ENCODE data around the gene GNAQ.
A peak's percentile ranks its signal among the peaks of the same experiment; 100 is the strongest.

Gene GNAQ

DNA sequence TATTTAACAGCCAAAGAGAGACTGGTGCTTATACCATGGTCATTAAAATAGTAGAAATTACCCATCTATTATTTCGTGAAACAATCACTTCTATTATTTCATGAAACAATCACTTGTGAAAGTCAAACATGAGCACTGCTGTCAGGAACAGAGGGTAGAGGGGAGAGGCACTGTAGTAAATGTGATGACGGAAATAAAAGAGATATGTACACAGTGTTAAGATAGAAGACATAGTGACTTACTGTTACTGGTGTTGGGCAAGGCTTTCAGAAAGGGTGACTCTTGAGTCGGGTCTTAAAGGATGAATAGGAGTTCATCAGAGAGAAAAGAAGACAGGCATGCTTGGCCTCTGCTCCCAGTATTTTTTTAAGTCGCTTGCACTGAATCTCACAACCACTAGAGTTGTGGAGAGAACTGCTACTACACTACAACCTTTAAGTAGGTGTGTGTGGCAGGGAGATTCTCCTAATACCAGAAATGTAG lies 220.9 kb downstream of the GNAQ start:
- no peak for DNase-seq
- in situ Hi-C loops (cut with MboI; ENCODE audit: low pct_unique_long_range_greater_than_20kb, low sequenced_read_pairs), result no loop called here

DNA sequence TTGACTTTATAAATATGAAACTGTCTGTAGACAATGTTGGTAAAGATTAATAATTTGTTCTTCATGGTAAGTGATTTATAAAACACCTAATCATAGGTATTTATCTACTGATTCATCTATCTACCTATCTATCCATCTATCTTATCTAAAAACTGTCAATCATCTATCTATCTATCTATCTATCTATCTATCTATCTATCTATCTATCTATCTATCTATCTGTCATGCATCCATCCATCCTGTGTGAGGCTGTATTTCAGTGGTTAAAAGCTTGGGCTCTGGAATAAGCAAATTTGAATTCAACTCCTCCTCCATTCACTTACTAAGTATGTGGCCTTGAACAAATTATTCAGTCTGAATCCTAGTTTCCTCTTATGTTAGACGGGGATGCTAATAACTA lies 221.6 kb downstream of the GNAQ start:
- no peak for DNase-seq
- in situ Hi-C loops (cut with MboI; ENCODE audit: low pct_unique_long_range_greater_than_20kb, low sequenced_read_pairs), result no loop called here

DNA sequence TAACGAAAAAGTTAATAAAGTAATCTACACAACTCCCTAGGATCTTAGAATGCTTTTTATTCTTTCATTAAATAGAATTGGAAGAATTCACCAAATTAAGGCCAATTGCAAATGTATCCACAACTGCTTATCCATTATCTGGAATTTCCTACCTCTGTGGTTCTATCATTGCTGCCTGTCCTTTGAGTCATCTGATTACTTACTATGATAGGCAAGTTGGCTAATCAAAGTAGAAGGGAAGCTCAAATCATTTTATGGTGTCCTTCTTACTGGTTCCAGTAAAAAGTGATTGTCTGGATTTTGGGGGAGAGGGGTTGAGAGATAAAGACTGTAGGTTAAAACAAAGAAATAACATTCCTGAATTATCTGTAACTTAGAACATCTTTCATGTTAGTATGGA lies 222.1 kb downstream of the GNAQ start:
- no peak for DNase-seq
- in situ Hi-C loops (cut with MboI; ENCODE audit: low pct_unique_long_range_greater_than_20kb, low sequenced_read_pairs), result no loop called here

DNA sequence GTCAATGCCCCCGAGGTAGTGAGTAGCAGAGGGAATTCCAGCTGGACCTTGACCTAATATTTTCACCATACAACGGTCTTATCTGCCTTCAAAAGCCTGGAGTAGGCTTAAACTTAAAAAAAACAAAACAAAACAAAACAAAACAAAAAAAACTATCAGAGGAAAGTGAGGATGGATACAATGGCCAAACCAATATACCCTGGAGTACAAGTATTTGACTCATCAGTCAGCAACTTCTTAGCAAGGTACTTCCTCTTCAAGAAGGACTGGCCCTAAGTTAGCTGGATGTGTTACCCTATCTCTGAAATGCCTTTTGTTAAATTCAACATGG lies 222.9 kb downstream of the GNAQ start:
- no peak for DNase-seq
- in situ Hi-C loops (cut with MboI; ENCODE audit: low pct_unique_long_range_greater_than_20kb, low sequenced_read_pairs), result no loop called here

DNA sequence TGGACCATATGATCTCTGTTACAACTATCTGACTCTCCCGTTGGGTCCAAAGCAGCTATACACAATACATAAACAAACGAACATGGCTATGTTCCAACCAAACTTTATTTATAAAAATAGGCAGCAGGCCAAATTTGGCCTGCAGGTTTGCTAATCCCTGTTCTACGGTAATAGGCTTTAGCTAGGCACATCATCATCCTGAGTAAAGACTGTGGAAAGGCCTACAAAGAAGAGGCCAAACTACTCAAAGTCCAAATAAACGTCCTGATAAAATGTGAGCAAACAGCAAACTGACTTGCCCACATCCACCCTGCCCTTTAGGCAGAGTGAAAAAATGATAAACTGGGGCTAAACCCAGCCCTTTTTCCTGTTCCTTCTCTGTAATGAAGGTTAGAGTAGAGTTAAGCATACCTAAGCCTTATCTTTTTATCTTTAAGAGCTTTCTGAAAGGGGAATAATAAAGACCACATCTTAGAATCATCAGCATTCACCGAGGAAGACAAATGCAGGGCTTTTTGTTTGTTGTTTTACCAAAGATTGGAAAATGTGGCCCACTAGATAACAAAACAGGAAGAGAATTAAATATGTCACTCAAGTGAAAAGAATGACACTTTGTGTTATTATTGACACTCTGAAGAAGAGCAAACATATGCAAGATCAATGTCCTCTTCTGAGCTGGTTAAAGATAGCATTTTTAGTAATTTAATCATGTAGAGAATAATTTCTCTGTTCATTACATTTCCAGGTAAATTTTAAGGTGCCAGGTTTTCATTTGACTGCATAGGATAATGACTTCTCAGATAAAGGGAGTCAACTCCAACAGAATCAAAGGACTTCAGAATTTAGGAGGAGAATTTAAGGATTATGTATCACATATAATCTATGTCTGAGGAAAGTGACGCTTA lies 223.5 kb downstream of the GNAQ start:
- peak; percentile 45 for DNase-seq
- in situ Hi-C loops (cut with MboI; ENCODE audit: low pct_unique_long_range_greater_than_20kb, low sequenced_read_pairs), result no loop called here

DNA sequence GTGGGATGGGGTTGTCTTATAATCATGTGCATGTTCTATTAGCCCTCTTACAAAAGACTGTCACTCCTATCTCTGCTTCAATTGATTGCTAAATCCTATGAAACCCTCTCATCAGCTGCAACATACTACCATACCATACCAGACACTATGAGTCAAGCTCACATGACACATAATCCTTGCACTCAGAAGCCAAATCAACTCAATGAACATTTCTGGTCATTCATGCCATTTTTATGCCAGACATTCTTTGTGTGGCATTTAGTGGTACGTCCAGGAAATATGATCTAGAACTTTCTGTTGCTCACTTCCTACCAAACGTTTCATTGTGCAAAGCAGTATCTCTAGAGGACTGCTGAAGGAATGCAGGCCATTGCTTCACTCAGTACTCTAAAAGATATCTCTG lies 224.3 kb downstream of the GNAQ start:
- in situ Hi-C loops (cut with MboI; ENCODE audit: low pct_unique_long_range_greater_than_20kb, low sequenced_read_pairs), result no loop called here

DNA sequence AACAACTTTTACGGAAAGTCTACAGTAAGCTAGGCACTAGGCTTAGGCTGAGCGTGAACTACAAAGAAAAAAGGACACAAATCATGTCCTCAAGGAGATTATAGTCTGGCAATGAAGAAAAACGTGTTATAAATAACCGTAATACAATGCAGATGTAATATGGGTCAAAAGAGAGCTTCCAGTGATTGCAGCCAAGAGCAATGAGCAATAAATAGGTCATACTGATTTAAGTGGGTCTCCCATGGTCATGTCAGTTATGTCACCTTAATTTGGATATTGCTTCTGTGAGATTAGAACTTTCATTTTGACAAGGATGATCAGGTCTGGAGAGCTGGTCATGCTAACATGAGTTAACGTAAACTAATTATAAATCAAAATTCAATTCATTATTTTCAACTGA lies 224.9 kb downstream of the GNAQ start:
- no peak for DNase-seq
- in situ Hi-C loops (cut with MboI; ENCODE audit: low pct_unique_long_range_greater_than_20kb, low sequenced_read_pairs), result no loop called here

More for the DNA sequence above, 224.3 kb downstream of the GNAQ start:
- no peak for DNase-seq

DNA sequence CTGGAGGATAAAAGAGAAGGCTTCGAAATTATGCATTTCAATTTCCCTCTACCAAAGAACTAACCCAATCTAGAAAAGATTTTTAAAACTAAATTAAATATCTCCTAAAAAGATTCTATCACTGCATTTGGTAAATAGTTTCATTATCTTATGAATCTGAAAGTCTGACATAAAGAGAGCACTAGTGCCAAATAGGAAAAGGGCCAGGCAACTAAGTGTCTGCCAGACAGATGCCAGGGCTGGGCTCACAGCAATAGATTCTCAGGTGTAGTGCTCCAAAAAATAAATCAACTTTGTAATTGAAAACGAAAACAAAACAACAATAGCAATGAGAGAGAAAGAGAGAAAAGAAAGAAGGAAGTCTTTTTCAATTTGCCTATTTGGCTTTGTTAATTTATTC lies 225.8 kb downstream of the GNAQ start:
- in situ Hi-C loops (cut with MboI; ENCODE audit: low pct_unique_long_range_greater_than_20kb, low sequenced_read_pairs), result no loop called here
- no peak for DNase-seq

DNA sequence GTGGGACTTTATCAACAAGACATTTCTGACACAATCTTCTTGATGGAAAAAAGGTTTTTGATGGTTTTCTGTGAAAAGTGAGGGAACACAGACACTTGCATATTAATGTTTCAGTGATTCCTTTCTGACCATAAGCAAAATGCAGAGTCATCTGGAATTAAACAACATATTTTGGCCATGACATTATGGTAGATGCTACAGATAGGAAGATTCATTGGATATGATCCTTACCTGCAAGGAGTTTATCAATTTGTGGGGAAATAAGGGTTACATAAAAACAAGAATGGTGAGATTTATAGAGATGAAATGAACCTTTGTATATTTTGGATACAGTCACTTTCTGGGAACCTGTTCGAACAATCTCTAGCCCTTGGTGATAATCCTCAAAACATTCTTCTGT lies 228.2 kb downstream of the GNAQ start:
- DNase-seq, result no peak
- in situ Hi-C loops (cut with MboI; ENCODE audit: low pct_unique_long_range_greater_than_20kb, low sequenced_read_pairs), result no loop called here

DNA sequence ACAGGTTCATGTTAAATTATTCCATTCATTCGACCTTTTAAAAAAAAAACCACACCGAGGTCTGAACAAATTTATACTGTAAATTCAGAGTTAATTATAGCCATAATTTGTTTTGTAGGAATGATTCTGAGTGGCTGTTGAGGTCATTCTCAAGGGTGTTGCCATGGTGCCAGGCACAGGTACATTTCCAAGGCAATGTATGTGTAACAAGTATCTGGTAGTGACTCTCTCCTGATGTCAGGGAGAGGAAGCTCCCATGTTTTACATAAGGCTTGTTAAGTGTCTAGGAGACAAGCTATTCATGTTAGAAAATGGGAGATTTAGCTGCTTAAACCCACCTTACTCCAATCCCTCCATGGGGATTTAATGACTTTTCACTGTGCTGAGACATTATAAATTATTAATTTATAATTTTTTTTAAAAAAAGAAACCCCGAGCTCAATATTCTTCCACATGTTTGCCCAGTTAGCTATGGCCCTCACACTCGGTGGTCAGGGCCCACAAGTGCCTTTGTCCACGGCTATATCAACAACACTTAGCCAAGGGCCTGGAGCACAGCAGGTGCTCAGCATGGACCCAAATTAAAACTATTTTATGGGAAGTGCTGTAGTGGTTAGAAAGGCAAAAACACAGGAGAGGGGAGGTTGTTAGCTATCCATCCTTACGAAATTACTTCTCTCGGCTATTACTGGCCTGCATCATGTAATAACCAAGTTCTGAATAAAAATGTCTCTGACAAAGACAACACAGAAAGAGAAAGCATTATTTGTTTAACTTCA lies 228.9 kb downstream of the GNAQ start:
- in situ Hi-C loops (cut with MboI; ENCODE audit: low pct_unique_long_range_greater_than_20kb, low sequenced_read_pairs), result no loop called here
- no peak for DNase-seq

DNA sequence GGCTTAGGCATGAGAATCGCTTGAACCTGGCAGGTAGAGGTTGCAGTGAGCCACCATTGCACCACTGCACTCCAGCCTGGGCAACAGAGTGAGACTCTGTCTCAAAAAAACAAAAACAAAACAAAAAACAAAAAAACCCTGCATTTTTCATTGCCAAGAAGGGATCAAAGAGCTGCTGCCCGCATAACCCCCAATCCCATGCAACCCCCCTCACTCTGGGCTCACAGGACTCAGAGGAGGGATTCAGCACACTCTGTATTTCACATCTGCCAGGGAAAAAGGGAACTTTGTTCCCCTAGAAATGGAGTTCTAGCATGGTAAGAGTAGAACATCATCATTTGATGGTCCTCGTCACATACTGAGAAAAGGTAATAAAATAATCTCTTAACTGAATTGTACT lies 229.5 kb downstream of the GNAQ start:
- in situ Hi-C loops (cut with MboI; ENCODE audit: low pct_unique_long_range_greater_than_20kb, low sequenced_read_pairs), result no loop called here
- DNase-seq, result no peak

DNA sequence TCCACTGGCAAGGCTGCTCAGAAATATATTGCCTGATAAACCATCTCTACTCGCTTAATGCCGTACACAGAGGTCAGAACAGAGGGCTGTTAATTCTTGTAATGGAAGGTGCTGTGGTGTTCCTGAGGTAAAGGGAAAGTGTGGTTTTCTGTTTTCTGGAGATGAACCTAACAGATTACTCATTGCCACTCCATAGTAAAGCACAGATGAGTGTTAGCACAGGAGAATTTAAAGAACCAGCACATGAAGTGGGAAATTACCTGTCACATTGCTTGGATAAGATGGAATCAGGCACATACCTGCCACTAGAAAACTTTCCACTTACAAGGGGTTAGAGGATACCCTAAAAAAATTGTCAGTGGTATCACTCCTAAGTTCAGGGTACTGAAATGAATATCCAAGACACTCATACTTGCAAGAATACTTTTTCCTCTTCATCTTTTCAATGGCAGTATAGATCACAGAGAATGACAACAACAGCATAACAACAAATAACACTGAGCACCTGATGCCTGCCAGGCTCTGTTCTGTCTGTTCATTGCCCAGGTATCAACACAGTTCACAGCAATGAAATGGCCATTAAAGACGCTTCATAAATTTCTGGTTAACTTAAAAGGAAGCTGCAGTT lies 230.6 kb downstream of the GNAQ start:
- DNase-seq, result no peak
- in situ Hi-C loops (cut with MboI; ENCODE audit: low pct_unique_long_range_greater_than_20kb, low sequenced_read_pairs), result no loop called here

DNA sequence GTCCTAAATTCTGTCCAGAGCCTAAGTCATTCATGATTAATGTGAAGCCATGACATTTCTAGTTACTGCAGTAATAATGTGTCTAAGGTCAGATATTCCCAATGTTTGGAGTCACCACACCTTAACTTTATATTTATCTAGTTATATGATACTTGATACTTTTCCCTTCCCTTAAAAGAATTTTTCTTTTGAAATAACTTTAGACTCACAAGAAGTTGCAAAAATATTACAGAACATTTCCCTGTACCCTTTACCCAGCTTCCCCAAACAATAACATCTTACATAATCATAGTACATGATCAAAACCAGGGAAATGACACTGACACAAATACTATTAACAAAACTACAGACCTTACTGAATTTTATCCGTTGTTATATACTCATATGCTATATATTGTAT lies 233.5 kb downstream of the GNAQ start:
- in situ Hi-C loops (cut with MboI; ENCODE audit: low pct_unique_long_range_greater_than_20kb, low sequenced_read_pairs), result no loop called here
- no peak for DNase-seq

DNA sequence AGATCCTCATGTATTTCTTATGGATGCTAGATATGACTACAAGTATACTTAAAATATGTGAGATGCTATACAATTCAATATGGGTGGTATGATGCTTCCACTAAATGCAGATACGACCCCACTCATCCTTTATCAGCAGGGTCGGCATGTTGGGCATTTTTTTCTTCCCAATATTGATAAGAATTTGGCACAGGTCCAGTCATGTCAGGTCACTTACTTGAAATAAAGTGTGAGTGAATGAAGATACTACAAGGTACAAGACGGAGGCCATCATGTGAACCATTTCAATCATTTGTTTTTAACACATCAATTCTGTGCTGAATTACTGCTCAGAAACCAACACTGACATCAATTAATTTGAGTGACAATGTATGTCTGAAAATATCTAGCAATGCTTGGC lies 236.6 kb downstream of the GNAQ start:
- DNase-seq, result no peak
- in situ Hi-C loops (cut with MboI; ENCODE audit: low pct_unique_long_range_greater_than_20kb, low sequenced_read_pairs), result no loop called here

DNA sequence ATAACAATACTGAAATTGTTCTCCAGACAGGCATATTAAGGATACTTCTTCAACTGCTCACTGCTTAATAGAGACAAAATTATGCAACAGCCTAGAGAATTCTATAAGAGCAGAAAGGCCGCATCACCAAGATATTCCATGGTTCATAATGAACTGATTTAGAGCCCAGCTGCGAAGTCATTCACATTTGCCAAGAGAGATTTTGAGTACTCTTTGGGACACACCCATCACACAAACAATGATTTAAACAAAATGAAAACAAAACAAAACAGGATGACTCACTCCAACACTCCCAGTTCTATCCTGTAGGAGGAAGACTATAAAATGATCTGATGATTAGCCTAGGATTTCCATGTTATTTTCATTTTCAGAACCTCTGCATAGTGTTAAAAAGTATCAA lies 237.8 kb downstream of the GNAQ start:
- no peak for DNase-seq
- in situ Hi-C loops (cut with MboI; ENCODE audit: low pct_unique_long_range_greater_than_20kb, low sequenced_read_pairs), result no loop called here

DNA sequence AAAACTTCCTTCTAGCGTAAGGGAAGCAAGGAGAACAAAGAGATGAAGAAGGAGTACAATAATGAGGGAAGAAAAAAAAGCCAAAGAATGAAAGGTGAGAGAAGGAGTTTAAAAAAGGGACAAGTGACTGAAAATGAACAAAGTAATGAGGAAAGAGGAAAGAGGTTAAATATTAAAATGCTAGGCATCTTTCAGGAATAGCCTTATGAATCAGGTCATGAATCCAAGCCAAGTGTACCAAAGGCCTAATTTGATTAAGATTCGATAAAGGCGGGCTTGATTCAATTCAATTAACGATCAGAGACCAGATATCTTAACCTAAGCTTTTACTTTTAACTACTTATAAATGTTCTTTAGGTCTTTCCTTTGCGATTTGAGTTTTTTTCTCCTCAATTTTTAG lies 241.7 kb downstream of the GNAQ start:
- in situ Hi-C loops (cut with MboI; ENCODE audit: low pct_unique_long_range_greater_than_20kb, low sequenced_read_pairs), result no loop called here
- no peak for DNase-seq

DNA sequence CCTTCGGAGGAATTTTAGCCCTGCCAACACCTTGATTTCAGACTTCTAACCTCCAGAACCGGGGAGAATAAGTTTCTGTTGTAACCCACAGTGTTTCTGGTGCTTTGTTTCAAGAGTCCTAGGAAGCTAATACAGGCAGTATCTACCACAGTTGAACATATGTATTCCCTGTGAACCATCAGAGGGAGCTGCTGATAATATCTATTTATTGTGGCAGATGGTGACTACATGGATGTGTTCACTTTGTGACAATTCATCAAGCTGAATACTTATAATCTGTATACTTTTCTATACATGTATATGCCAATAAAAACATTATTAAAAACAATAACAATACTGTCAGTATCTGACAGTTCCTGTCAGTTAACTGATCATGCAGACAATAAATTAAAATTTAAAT lies 246.3 kb downstream of the GNAQ start:
- in situ Hi-C loops (cut with MboI; ENCODE audit: low pct_unique_long_range_greater_than_20kb, low sequenced_read_pairs), result no loop called here
- no peak for DNase-seq

DNA sequence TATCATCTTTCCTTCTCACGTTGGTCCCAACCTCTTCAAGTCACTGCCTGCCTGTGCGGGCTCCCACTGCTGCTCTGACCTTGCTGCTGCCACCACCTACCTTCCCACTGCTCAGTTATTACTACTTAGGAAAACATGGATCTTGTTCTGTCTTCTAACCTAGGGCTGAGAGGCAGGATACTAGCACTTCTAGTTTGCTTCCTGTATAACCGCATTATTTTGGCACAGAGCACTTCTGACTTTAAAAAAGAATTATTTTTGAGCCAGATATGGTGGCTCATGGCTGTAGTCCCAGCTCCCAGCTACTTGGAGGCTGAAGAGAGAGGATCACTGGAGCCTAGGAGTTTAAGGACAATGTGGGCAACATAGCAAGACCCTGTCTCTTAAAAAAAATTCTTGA lies 248.1 kb downstream of the GNAQ start:
- in situ Hi-C loops (cut with MboI; ENCODE audit: low pct_unique_long_range_greater_than_20kb, low sequenced_read_pairs), result no loop called here
- DNase-seq, result no peak

DNA sequence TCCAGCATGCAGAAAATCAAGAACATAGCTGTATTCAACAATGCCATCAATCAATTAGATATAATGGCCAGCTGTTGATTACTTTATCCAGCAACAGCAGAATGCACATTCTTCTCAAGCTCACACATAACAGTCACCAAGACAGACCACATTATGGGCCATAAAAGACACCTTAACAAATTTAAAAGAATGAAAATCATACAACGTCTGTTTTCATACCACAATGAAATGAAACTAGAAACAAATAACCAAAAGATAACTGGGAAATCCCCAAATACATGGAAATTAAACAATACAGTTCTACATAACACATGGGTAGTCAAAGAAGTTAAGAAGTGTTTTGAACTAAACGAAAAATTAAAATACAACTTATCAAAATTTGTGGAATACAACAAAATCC lies 252.6 kb downstream of the GNAQ start:
- in situ Hi-C loops (cut with MboI; ENCODE audit: low pct_unique_long_range_greater_than_20kb, low sequenced_read_pairs), result no loop called here
- no peak for DNase-seq

DNA sequence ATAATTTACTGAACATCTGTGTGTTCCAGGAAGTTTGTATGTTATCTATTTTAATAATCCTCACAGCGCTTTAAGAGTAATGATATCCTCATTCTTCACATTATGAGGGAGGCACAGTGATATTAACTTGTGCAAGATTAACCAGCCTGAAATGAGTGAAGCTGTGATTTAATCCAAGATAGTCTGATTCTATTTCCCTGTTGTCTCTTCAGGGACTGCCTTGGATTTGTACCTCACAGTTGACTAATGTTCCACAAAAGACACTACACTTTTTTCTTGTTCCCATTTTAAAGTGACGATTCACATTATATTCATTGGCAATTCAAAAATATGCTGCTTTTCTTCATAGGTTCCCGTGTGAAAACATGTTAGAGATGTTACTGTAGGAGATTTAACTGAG lies 258.2 kb downstream of the GNAQ start:
- in situ Hi-C loops (cut with MboI; ENCODE audit: low pct_unique_long_range_greater_than_20kb, low sequenced_read_pairs), result no loop called here
- no peak for DNase-seq
